Fibroblast of lung (primary cell): Measurements from ENCODE around the gene C13orf42. TPM values are rescaled to one million over a fixed set of nuclear protein-coding genes. Genes with fewer than 3 reads are reported as not detected.

Source experiments
- DNase-seq, 2 donors: peaks; one replicate each; pipeline versions ENCODE4 v3.0.0 to v3.0.0-alpha.2; 2010; ENCODE audit warnings: low read depth in 2 of 2
- H2AFZ ChIP-seq: 2 replicates; pipeline ENCODE4 v1.5.1; 2012; ENCODE audit warnings: low read length, control low read depth, inconsistent platforms
- H3K27ac ChIP-seq: 2 replicates; pipeline ENCODE4 v1.5.1; 2011; ENCODE audit warnings: low read length, control low read depth; ENCODE audit not compliant: insufficient read depth
- H3K27me3 ChIP-seq: 2 replicates; pipeline ENCODE4 v1.5.1; 2011; ENCODE audit warnings: mild to moderate bottlenecking, low read length; ENCODE audit not compliant: control insufficient read depth, insufficient read depth
- H3K36me3 ChIP-seq: 2 replicates; pipeline ENCODE4 v1.5.1; 2011; ENCODE audit warnings: low read length; ENCODE audit not compliant: control insufficient read depth, insufficient read depth
- H3K4me1 ChIP-seq: 2 replicates; pipeline ENCODE4 v1.5.1; 2011; ENCODE audit warnings: low read length; ENCODE audit not compliant: control insufficient read depth, insufficient read depth; ENCODE audit errors: extremely low read depth
- H3K4me2 ChIP-seq: 2 replicates; pipeline ENCODE4 v1.5.1; 2011; ENCODE audit warnings: low read length, control low read depth; ENCODE audit not compliant: insufficient read depth; ENCODE audit errors: extremely low read depth
- H3K4me3 ChIP-seq, 4 experiments: fragments of 200-600 bp in 1 of 4; sonication (generic) in 1 of 4; replicated peaks in 1 of 4; 2 replicates each; pipeline ENCODE4 v1.5.1; 2011 to 2016; ENCODE audit warnings: low read length in 4 of 4, low read depth in 3 of 4, mild to moderate bottlenecking in 3 of 4, control low read depth in 2 of 4, inconsistent platforms in 1 of 4, mixed read lengths in 1 of 4; ENCODE audit not compliant: insufficient read depth in 1 of 4; ENCODE audit errors: control extremely low read depth in 1 of 4
- H3K79me2 ChIP-seq: 2 replicates; pipeline ENCODE4 v1.5.1; 2012; ENCODE audit warnings: mild to moderate bottlenecking, low read length, inconsistent platforms; ENCODE audit not compliant: control insufficient read depth, insufficient read depth
- H3K9ac ChIP-seq: 2 replicates; pipeline ENCODE4 v1.5.1; 2011; ENCODE audit warnings: mild to moderate bottlenecking, low read length, control low read depth; ENCODE audit not compliant: insufficient read depth
- H3K9me3 ChIP-seq: 2 replicates; pipeline ENCODE4 v1.5.1; 2012; ENCODE audit warnings: low read depth, low read length; ENCODE audit not compliant: control insufficient read depth, insufficient read depth
- H4K20me1 ChIP-seq: 2 replicates; pipeline ENCODE4 v1.5.1; 2011; ENCODE audit warnings: low read length; ENCODE audit not compliant: control insufficient read depth, insufficient read depth; ENCODE audit errors: extremely low read depth
- CTCF ChIP-seq, 2 donors: IDR thresholded peaks in 1 of 2; conservative IDR thresholded peaks in 1 of 2; 1 replicate in 1 of 2; 2 replicates in 1 of 2; pipeline ENCODE4 v1.5.1; 2011 to 2012; ENCODE audit warnings: low read length in 2 of 2, control low read depth in 1 of 2, inconsistent platforms in 1 of 2, low read depth in 1 of 2, mild to moderate bottlenecking in 1 of 2
- EZH2 ChIP-seq: IDR thresholded peaks from 2 replicates; pipeline ENCODE4 v1.5.1; 2012; ENCODE audit warnings: low read length, control low read depth, mild to moderate bottlenecking; ENCODE audit errors: missing control alignments
- polyA plus RNA-seq, 2 donors: library from polyadenylated mRNA; depleted of rRNA in 1 of 2; stranded (reverse) in 1 of 2; unstranded in 1 of 2; fragments of >200 nt; gene quantifications; 2 replicates each; pipeline ENCODE4 v1.2.1, GENCODE V29; 2011 to 2012; ENCODE audit warnings: missing spikeins in 1 of 2
- total RNA-seq: library from RNA; depleted of rRNA; stranded (reverse); fragments of >200 nt; gene quantifications from 2 replicates; pipeline ENCODE4 v1.2.1, GENCODE V29; 2014

C13orf42 gene
- total and polyA plus RNA-seq, 2 donors (not counting 1 experiment from before 2014, with no cell fraction given): not detected

GRCh38 chr13:51064753-51065152 lies 46.3 kb downstream of the C13orf42 start:
- TF ChIP-seq EZH2 (no peak), CTCF (conservative IDR thresholded peaks at IDR 0.05 in 1 of 2, IDR thresholded peaks at IDR 0.05 in 1 of 2; ENCODE audit: low read depth in 1 of 2, low read length in 2 of 2) (no peak)
- Histone ChIP-seq H3K79me2 (no peaks in the 10 kb centered on the region), H3K9me3 (no peaks in the 10 kb centered on the region), H4K20me1 (no peaks in the 10 kb centered on the region), H3K4me2 (no peak overlapping the region), H3K4me1 (no peaks in the 10 kb centered on the region), H3K27ac (no peak overlapping the region), H3K27me3 (no peaks in the 10 kb centered on the region), H2AFZ (no peak overlapping the region), H3K36me3 (no peaks in the 10 kb centered on the region), H3K4me3 (no peak overlapping the region), H3K9ac (no peak overlapping the region)
- DNase-seq: no peak

GRCh38 chr13:51063909-51064308 lies 47.2 kb downstream of the C13orf42 start:
- no peaks in the 10 kb centered on the region for H3K79me2 ChIP-seq
- H3K9me3 ChIP-seq: no peaks in the 10 kb centered on the region
- no peak overlapping the region for H3K27ac ChIP-seq
- H4K20me1 ChIP-seq: no peaks in the 10 kb centered on the region
- no peak overlapping the region for H2AFZ ChIP-seq
- no peaks in the 10 kb centered on the region for H3K4me1 ChIP-seq
- TF ChIP-seq EZH2 (no peak), CTCF (conservative IDR thresholded peaks at IDR 0.05 in 1 of 2, IDR thresholded peaks at IDR 0.05 in 1 of 2; ENCODE audit: low read depth in 1 of 2, low read length in 2 of 2) (no peak)
- H3K9ac ChIP-seq: no peak overlapping the region
- no peaks in the 10 kb centered on the region for H3K27me3 ChIP-seq
- H3K4me2 ChIP-seq: no peak overlapping the region
- no peak for DNase-seq
- no peak overlapping the region for H3K4me3 ChIP-seq
- no peaks in the 10 kb centered on the region for H3K36me3 ChIP-seq

DNA sequence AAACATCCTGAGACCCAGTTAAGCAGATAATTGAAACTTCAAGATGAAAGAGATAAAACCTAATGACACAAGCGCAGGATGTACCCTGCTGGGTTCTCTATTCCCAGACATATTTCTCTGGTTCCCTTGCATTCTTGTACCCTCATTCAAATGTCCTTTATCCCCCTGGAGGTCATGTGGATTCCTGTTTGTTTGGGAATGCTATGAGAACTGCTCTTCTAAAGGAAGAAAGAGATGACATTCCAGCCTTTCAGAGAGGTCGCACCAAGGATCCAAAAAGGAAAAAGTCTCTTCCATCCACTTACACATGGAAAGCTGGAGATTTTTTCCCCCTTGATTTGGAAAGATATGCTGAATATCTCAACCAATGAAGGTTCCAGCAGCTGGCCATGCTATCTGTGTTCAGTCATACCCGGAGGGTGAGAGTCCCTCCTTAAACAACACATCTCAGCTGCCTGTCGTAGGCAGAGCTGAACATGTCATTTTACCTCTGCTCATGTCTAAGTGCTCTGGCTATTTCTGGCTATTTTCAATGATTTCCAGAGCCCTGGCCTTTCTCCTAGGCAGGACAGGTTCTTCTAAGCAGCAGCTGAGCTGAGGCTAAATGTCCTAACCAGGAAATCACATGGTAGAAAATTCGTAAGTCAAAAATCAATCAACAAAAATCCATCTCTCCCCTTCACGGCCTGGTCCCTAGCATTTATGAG lies 52.5 kb downstream of the C13orf42 start:
- no peak overlapping the region for H3K27ac ChIP-seq
- no peak overlapping the region for H3K4me3 ChIP-seq
- H4K20me1 ChIP-seq: no peaks in the 10 kb centered on the region
- H3K9ac ChIP-seq: no peak overlapping the region
- H3K4me2 ChIP-seq: no peak overlapping the region
- no peaks in the 10 kb centered on the region for H3K36me3 ChIP-seq
- no peak for DNase-seq
- TF ChIP-seq EZH2 (no peak), CTCF (conservative IDR thresholded peaks at IDR 0.05 in 1 of 2, IDR thresholded peaks at IDR 0.05 in 1 of 2; ENCODE audit: low read depth in 1 of 2, low read length in 2 of 2) (no peak)
- H3K4me1 ChIP-seq: no peaks in the 10 kb centered on the region
- no peaks in the 10 kb centered on the region for H3K27me3 ChIP-seq
- H3K9me3 ChIP-seq: no peaks in the 10 kb centered on the region
- H2AFZ ChIP-seq: no peak overlapping the region
- H3K79me2 ChIP-seq: no peaks in the 10 kb centered on the region
